Activated B cell treated with CpG ODN at 0.5 μM for 24 hours (primary cell): Measurements from ENCODE around the gene TSTD2. TPM values are rescaled to one million over a fixed set of nuclear protein-coding genes. Genes with fewer than 3 reads are reported as not detected.

ENCODE experiments used
- ATAC-seq: fragments of 200-7000 bp; cut with Tn5 transposase; one replicate; pipeline ENCODE4 v1.10.0; 2021; ENCODE audit warnings: low read depth, mild to moderate bottlenecking, moderate library complexity
- CTCF ChIA-PET: fragments of 350-600 bp; sonication (Branson Sonifier 250); formaldehyde crosslinking; loops from one replicate; lab custom pipeline; 2021; ENCODE audit warnings: antibody characterized with exemption; lab: Charles Lee
- POLR2A ChIA-PET: fragments of 350-600 bp; sonication (Branson Sonifier 250); formaldehyde crosslinking; loops from one replicate; lab custom pipeline; 2021; ENCODE audit warnings: antibody characterized with exemption; lab: Charles Lee
- DNase-seq: peaks from one replicate; pipeline ENCODE4 v3.0.0; 2022
- H3K27ac Mint-ChIP-seq: one replicate; pipeline ENCODE4 v1.8.0; 2020; ENCODE audit warnings: mixed read lengths
- H3K27me3 Mint-ChIP-seq: one replicate; pipeline ENCODE4 v1.8.0; 2021; ENCODE audit warnings: mixed read lengths
- H3K36me3 Mint-ChIP-seq: one replicate; pipeline ENCODE4 v1.8.0; 2021; ENCODE audit warnings: low read depth, mixed read lengths
- H3K4me1 Mint-ChIP-seq: one replicate; pipeline ENCODE4 v1.8.0; 2021; ENCODE audit warnings: mixed read lengths
- H3K4me3 Mint-ChIP-seq: one replicate; pipeline ENCODE4 v1.8.0; 2020; ENCODE audit warnings: mild to moderate bottlenecking, mixed read lengths
- H3K9me3 Mint-ChIP-seq: one replicate; pipeline ENCODE4 v1.8.0; 2020; ENCODE audit warnings: mixed read lengths
- intact Hi-C: fragments of 100-400 bp; cut with micrococcal nuclease; formaldehyde crosslinking; loops from one replicate; pipeline ENCODE4 v1.15.1; 2024
- total RNA-seq: library from RNA; stranded (reverse); gene quantifications from 2 replicates; pipeline ENCODE4 v1.2.3, GENCODE V29; 2022
- TF ChIP-seq, protein P1 (sequence below): fragments of 200-600 bp; IDR thresholded peaks from one replicate; pipeline ENCODE4 v1.8.0; 2022; ENCODE audit warnings: antibody characterized with exemption, mild to moderate bottlenecking

TSTD2 gene
- total RNA-seq, 1 donor from 2014 or later: 21.6 TPM

DNA sequence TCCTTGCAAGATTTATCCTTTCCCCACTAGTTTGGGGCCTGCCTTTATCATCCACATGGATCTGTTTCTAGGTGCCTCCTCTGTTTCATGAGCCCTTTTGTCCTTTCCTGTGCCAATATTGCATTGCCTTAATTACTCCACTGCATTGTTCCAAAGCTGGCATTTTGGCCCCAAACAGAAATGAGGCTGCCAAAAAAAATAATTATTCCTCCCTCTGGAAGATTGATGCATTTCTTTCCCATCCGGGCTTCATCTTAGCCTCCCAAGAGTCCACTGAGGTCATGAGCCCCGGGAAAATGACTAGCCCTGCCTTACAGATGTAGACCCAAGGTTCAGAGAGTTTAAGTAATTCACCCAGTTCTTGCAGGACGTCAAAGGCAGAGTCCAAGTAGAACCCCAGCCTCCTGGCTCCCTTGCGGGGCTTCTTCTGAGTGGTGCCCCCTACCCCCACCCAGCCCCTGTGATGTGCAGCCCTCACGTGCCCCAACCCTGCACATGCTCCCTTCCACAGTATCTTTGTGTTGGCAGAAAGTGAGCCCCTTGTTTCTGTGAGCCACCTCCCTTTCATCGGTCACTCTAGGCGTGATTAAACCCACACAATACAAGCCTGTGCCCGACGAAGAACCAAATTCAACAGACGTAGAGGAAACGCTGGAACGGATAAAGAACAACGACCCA lies 69.6 kb downstream of the TSTD2 start:
- H3K27ac Mint-ChIP-seq: no peak overlapping the region
- H3K9me3 Mint-ChIP-seq: no peaks in the 10 kb centered on the region
- no peak for DNase-seq
- H3K27me3 Mint-ChIP-seq: peaks cover 12% of the 10 kb centered on the region
- no peaks in the 10 kb centered on the region for H3K36me3 Mint-ChIP-seq
- no peak overlapping the region for H3K4me3 Mint-ChIP-seq
- TF ChIP-seq, protein P1, sequence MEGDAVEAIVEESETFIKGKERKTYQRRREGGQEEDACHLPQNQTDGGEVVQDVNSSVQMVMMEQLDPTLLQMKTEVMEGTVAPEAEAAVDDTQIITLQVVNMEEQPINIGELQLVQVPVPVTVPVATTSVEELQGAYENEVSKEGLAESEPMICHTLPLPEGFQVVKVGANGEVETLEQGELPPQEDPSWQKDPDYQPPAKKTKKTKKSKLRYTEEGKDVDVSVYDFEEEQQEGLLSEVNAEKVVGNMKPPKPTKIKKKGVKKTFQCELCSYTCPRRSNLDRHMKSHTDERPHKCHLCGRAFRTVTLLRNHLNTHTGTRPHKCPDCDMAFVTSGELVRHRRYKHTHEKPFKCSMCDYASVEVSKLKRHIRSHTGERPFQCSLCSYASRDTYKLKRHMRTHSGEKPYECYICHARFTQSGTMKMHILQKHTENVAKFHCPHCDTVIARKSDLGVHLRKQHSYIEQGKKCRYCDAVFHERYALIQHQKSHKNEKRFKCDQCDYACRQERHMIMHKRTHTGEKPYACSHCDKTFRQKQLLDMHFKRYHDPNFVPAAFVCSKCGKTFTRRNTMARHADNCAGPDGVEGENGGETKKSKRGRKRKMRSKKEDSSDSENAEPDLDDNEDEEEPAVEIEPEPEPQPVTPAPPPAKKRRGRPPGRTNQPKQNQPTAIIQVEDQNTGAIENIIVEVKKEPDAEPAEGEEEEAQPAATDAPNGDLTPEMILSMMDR: no peak
- intact Hi-C loops: no loop called here
- ChIA-PET POLR2A (no interaction called here), CTCF (no interaction called here)
- H3K4me1 Mint-ChIP-seq: no peaks in the 10 kb centered on the region
- no peak for ATAC-seq

DNA sequence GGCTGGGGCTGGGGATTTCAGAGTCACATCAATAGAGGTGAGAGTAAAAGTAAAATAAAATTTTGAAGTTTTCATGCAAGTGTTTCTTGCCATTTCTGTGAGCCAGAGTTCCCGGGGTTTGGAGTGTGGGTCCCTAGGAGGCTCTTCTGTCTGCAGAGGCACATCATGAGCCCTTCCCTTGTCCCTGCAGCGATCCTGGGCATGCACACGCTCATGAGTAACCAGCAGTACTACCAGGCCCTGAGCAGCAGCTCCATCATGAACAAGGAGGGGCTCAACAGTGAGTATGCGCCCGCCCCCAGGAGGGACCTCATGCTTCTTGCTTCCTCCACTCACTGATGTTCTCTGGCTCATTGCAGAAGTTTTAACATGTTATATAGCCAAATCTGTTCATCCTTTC lies 70.6 kb downstream of the TSTD2 start:
- CTCF ChIA-PET: no interaction called here
- ATAC-seq: no peak
- POLR2A ChIA-PET: no interaction called here

DNA sequence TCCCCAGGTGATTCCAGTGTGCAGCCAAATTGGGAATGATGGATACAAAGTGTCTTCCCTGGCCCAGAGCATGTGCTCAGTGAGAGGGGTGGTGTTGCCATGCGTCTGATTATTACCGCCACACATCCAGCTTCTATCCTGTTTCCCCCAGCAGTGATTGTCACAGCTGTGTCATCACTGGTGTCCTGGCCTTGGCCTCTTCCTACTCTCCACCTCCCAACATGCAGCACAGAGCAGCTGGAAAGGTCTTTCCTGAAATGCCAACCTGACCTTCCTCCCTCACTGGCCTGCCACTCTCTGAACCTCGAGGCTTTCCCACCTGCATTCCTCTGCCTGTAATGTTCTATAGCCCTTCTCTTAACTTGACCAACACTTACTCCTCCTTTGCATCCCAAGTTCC lies 71.7 kb downstream of the TSTD2 start:
- intact Hi-C loops: no loop called here
- TF ChIP-seq, protein P1: no peak
- ChIA-PET CTCF (no interaction called here), POLR2A (no interaction called here)
- DNase-seq (no peak), ATAC-seq (no peak)
- H3K27ac Mint-ChIP-seq: no peak overlapping the region
- no peak overlapping the region for H3K4me3 Mint-ChIP-seq
- H3K36me3 Mint-ChIP-seq: no peaks in the 10 kb centered on the region
- H3K9me3 Mint-ChIP-seq: no peaks in the 10 kb centered on the region
- H3K27me3 Mint-ChIP-seq: peaks cover 18% of the 10 kb centered on the region
- H3K4me1 Mint-ChIP-seq: no peaks in the 10 kb centered on the region

More for the DNA sequence above, 70.6 kb downstream of the TSTD2 start:
- Mint-ChIP-seq H3K27ac (no peak overlapping the region), H3K4me1 (no peaks in the 10 kb centered on the region), H3K4me3 (no peak overlapping the region), H3K27me3 (peaks cover 16% of the 10 kb centered on the region), H3K36me3 (no peaks in the 10 kb centered on the region), H3K9me3 (no peaks in the 10 kb centered on the region)
- no peak for DNase-seq
- intact Hi-C loops: no loop called here
- TF ChIP-seq, protein P1: no peak

DNA sequence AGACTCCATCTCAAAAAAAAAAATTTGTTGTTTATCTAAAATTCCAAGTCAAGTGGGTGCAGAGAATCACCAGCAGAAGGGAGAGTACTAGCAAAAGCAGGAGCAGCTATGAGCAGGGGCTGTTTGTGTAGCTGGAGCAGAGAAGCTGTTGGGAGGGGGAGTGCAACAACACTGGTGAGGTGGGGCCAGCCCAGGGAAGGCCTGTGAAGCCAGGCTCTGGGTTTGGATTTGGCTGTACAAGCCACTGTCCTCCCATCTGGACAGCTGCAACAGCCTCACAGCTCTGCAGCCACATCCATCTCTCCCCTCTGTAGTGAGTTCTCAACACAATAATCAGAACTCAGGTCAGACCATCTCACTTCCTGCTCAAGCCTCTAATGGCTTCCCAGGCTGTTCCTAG lies 72.3 kb downstream of the TSTD2 start:
- Mint-ChIP-seq H3K27me3 (peaks cover 20% of the 10 kb centered on the region), H3K27ac (no peak overlapping the region), H3K9me3 (no peaks in the 10 kb centered on the region), H3K4me1 (no peaks in the 10 kb centered on the region), H3K36me3 (no peaks in the 10 kb centered on the region), H3K4me3 (no peak overlapping the region)
- ChIA-PET CTCF (no interaction called here), POLR2A (no interaction called here)
- TF ChIP-seq, protein P1: no peak
- no peak for DNase-seq
- no peak for ATAC-seq
- intact Hi-C loops: no loop called here

DNA sequence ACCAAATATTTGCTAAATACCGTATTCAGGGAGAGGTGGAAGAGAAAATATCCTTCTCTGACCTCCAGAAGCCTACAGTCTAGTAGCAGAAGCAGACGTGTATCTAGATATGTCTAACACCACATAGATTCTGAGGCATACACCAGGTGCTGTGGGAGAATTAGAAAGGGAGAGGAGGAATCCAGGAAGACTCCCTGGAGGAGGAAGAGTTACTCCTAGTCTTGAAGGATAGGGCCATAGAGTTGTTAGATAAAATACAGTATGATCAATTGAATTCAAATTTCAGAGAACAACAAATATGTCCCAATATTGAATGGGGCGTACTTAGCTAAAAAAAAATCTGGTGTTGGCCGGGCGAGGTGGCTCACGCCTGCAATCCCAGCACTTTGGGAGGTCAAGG lies 73.0 kb downstream of the TSTD2 start:
- no peak for DNase-seq
- TF ChIP-seq, protein P1: no peak
- POLR2A ChIA-PET: no interaction called here

More for the DNA sequence above, 73.0 kb downstream of the TSTD2 start:
- Mint-ChIP-seq H3K9me3 (no peaks in the 10 kb centered on the region), H3K36me3 (no peaks in the 10 kb centered on the region), H3K27me3 (peaks cover 22% of the 10 kb centered on the region), H3K4me1 (no peaks in the 10 kb centered on the region), H3K27ac (no peak overlapping the region), H3K4me3 (no peak overlapping the region)
- CTCF ChIA-PET: no interaction called here
- ATAC-seq: no peak
- intact Hi-C loops: no loop called here
